GM23338 (cell line): Measurements from ENCODE around the gene EVC2. TPM values are rescaled to one million over a fixed set of nuclear protein-coding genes. Genes with fewer than 3 reads are reported as not detected.

Source experiments
- ATAC-seq: fragments of 200-7000 bp; cut with Tn5 transposase; 3 replicates; pipeline ENCODE4 v1.9.1; 2020
- DNase-seq: peaks from one replicate; pipeline ENCODE4 v3.0.0-alpha.2; 2015; ENCODE audit warnings: low spot score
- H2AFZ ChIP-seq: fragments of 200-600 bp; sonication (generic); 2 replicates; pipeline ENCODE4 v1.8.0; 2016; ENCODE audit warnings: antibody characterized with exemption, mild to moderate bottlenecking, moderate library complexity
- H3F3A ChIP-seq: fragments of 200-600 bp; sonication (generic); replicated peaks from 2 replicates; pipeline ENCODE4 v1.8.0; 2017; ENCODE audit warnings: antibody characterized with exemption, mixed run types, low read depth
- H3K27ac ChIP-seq: fragments of 200-600 bp; sonication (generic); 2 replicates; pipeline ENCODE4 v1.6.1; 2016; ENCODE audit warnings: low read depth
- H3K27me3 ChIP-seq: fragments of 200-600 bp; sonication (generic); 2 replicates; pipeline ENCODE4 v1.8.0; 2016; ENCODE audit warnings: mild to moderate bottlenecking, mixed run types, moderate library complexity; ENCODE audit not compliant: insufficient read depth
- H3K36me3 ChIP-seq: fragments of 200-600 bp; sonication (generic); 2 replicates; pipeline ENCODE4 v1.8.0; 2016; ENCODE audit warnings: mild to moderate bottlenecking; ENCODE audit not compliant: insufficient read depth
- H3K4me1 ChIP-seq: fragments of 200-600 bp; sonication (generic); 2 replicates; pipeline ENCODE4 v1.8.0; 2016; ENCODE audit warnings: mild to moderate bottlenecking, moderate library complexity; ENCODE audit not compliant: insufficient read depth
- H3K4me2 ChIP-seq: fragments of 200-600 bp; sonication (generic); 2 replicates; pipeline ENCODE4 v1.7.1; 2017; ENCODE audit warnings: mixed run types
- H3K4me3 ChIP-seq: fragments of 200-600 bp; sonication (generic); 2 replicates; pipeline ENCODE4 v1.6.1; 2016; ENCODE audit warnings: mixed run types
- H3K79me2 ChIP-seq: fragments of 200-600 bp; sonication (generic); replicated peaks from 2 replicates; pipeline ENCODE4 v1.8.0; 2017; ENCODE audit warnings: mild to moderate bottlenecking; ENCODE audit not compliant: insufficient read depth
- H3K9me2 ChIP-seq: fragments of 200-600 bp; sonication (generic); 2 replicates; pipeline ENCODE4 v1.8.0; 2017; ENCODE audit not compliant: insufficient read depth
- H4K20me1 ChIP-seq: fragments of 200-600 bp; sonication (generic); replicated peaks from 2 replicates; pipeline ENCODE4 v1.8.0; 2017; ENCODE audit warnings: mild to moderate bottlenecking; ENCODE audit not compliant: insufficient read depth
- H3K27ac Mint-ChIP-seq: 2 replicates; pipeline ENCODE4 v1.8.0; 2020; ENCODE audit warnings: inconsistent platforms, mild to moderate bottlenecking, moderate library complexity, mixed read lengths
- H3K27me3 Mint-ChIP-seq: 3 replicates; pipeline ENCODE4 v1.8.0; 2022; ENCODE audit warnings: low read depth, mild to moderate bottlenecking, moderate library complexity, mixed read lengths, inconsistent platforms; ENCODE audit not compliant: insufficient read depth, poor library complexity
- H3K36me3 Mint-ChIP-seq: 3 replicates; pipeline ENCODE4 v1.8.0; 2021; ENCODE audit warnings: low read depth, mild to moderate bottlenecking, inconsistent platforms, moderate library complexity, mixed read lengths
- H3K4me1 Mint-ChIP-seq: 3 replicates; pipeline ENCODE4 v1.8.0; 2020; ENCODE audit warnings: mild to moderate bottlenecking, inconsistent platforms, mixed read lengths
- H3K4me3 Mint-ChIP-seq: 3 replicates; pipeline ENCODE4 v1.8.0; 2021; ENCODE audit warnings: moderate library complexity, mild to moderate bottlenecking, inconsistent platforms, mixed read lengths
- H3K9me3 Mint-ChIP-seq: 3 replicates; pipeline ENCODE4 v1.8.0; 2020; ENCODE audit warnings: moderate library complexity, mild to moderate bottlenecking, inconsistent platforms, mixed read lengths
- STAT1 ChIP-seq: IDR thresholded peaks from one replicate; pipeline ENCODE4 v1.6.1; 2016; ENCODE audit warnings: antibody characterized with exemption; ENCODE audit not compliant: unreplicated experiment
- ZNF114 ChIP-seq: fragments of 250-450 bp; sonication (Bioruptor Pico); IDR thresholded peaks from 2 replicates; pipeline ENCODE4 v1.5.0; 2020; ENCODE audit warnings: mild to moderate bottlenecking, moderate library complexity
- ZNF462 ChIP-seq: fragments of 250-450 bp; sonication (Bioruptor Pico); IDR thresholded peaks from 2 replicates; pipeline ENCODE4 v1.5.0; 2020; ENCODE audit warnings: mild to moderate bottlenecking, moderate library complexity
- polyA plus RNA-seq: library from polyadenylated mRNA; unstranded; fragments of >200 nt; fragmentation: Nextera tagmentation; extraction: Ambion mirVana; gene quantifications from 2 replicates; pipeline ENCODE4 v1.2.1, GENCODE V29; 2016
- total RNA-seq: library from RNA; depleted of rRNA; stranded (reverse); fragments of >200 nt; shearing (Covaris generic); gene quantifications from 2 replicates; pipeline ENCODE4 v1.2.3, GENCODE V29; 2014
- TF ChIP-seq, protein P1 (sequence below): IDR thresholded peaks from one replicate; pipeline ENCODE4 v1.6.1; 2018; ENCODE audit warnings: antibody characterized with exemption; ENCODE audit not compliant: unreplicated experiment
- TF ChIP-seq, protein P2 (sequence below), 2 experiments: fragments of 200-600 bp in 1 of 2; sonication (generic) in 1 of 2; conservative IDR thresholded peaks; 2 replicates each; pipeline versions ENCODE4 v1.5.1 to v1.6.1; 2016 to 2017; ENCODE audit warnings: antibody characterized with exemption in 2 of 2, low read depth in 2 of 2, mild to moderate bottlenecking in 2 of 2, moderate library complexity in 1 of 2

Gene EVC2
- total and polyA plus RNA-seq, 2 experiments from 2014 or later: 3.4 to 11.5 TPM

GRCh38 chr4:5735463-5735862 is 27.1 kb upstream of the EVC2 start (continued):
- no peak for TF ChIP-seq ZNF462 (CRISPR knock-in tag)
- no peak for TF ChIP-seq ZNF114 (CRISPR knock-in tag)

DNA sequence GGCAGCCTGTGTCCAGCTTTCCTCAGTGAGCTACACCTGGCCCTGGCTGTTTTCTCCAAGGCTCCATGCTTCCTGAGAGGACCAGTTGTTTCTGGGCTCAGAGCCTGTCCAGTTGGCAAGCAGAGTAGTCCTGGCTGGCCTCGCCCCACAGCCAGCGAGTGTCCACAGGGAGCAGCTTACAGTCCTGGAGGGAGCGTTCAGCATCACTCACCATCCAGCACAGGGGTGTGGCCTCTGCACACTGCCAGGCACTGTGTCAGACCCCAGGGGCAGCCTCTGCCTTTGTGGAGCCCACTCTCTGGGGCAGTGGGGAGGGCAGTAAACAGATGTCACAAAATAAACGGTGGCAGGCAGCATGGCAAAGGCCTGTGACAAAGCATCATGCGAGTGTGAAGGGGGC is 26.5 kb upstream of the EVC2 start:
- no peak overlapping the region for H3K4me3 Mint-ChIP-seq
- Histone ChIP-seq H4K20me1 (no peaks in the 10 kb centered on the region), H3K4me3 (no peak overlapping the region), H2AFZ (no peak overlapping the region), H3K36me3 (no peaks in the 10 kb centered on the region), H3K4me1 (no peaks in the 10 kb centered on the region), H3K9me2 (no peaks in the 10 kb centered on the region), H3K79me2 (no peaks in the 10 kb centered on the region), H3F3A (no peaks in the 10 kb centered on the region), H3K27ac (no peak overlapping the region), H3K27me3 (no peaks in the 10 kb centered on the region), H3K4me2 (no peak overlapping the region)
- H3K27ac Mint-ChIP-seq: no peak overlapping the region
- H3K27me3 Mint-ChIP-seq: peaks cover 4% of the 10 kb centered on the region
- no peak for DNase-seq
- peaks cover 21% of the 10 kb centered on the region for H3K36me3 Mint-ChIP-seq
- H3K4me1 Mint-ChIP-seq: peaks cover 5% of the 10 kb centered on the region; the same call in 2 of the 3 replicates
- ATAC-seq: no peak
- H3K9me3 Mint-ChIP-seq: no peaks in the 10 kb centered on the region
- TF ChIP-seq, protein P1, sequence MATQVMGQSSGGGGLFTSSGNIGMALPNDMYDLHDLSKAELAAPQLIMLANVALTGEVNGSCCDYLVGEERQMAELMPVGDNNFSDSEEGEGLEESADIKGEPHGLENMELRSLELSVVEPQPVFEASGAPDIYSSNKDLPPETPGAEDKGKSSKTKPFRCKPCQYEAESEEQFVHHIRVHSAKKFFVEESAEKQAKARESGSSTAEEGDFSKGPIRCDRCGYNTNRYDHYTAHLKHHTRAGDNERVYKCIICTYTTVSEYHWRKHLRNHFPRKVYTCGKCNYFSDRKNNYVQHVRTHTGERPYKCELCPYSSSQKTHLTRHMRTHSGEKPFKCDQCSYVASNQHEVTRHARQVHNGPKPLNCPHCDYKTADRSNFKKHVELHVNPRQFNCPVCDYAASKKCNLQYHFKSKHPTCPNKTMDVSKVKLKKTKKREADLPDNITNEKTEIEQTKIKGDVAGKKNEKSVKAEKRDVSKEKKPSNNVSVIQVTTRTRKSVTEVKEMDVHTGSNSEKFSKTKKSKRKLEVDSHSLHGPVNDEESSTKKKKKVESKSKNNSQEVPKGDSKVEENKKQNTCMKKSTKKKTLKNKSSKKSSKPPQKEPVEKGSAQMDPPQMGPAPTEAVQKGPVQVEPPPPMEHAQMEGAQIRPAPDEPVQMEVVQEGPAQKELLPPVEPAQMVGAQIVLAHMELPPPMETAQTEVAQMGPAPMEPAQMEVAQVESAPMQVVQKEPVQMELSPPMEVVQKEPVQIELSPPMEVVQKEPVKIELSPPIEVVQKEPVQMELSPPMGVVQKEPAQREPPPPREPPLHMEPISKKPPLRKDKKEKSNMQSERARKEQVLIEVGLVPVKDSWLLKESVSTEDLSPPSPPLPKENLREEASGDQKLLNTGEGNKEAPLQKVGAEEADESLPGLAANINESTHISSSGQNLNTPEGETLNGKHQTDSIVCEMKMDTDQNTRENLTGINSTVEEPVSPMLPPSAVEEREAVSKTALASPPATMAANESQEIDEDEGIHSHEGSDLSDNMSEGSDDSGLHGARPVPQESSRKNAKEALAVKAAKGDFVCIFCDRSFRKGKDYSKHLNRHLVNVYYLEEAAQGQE: no peak
- TF ChIP-seq, protein P2, sequence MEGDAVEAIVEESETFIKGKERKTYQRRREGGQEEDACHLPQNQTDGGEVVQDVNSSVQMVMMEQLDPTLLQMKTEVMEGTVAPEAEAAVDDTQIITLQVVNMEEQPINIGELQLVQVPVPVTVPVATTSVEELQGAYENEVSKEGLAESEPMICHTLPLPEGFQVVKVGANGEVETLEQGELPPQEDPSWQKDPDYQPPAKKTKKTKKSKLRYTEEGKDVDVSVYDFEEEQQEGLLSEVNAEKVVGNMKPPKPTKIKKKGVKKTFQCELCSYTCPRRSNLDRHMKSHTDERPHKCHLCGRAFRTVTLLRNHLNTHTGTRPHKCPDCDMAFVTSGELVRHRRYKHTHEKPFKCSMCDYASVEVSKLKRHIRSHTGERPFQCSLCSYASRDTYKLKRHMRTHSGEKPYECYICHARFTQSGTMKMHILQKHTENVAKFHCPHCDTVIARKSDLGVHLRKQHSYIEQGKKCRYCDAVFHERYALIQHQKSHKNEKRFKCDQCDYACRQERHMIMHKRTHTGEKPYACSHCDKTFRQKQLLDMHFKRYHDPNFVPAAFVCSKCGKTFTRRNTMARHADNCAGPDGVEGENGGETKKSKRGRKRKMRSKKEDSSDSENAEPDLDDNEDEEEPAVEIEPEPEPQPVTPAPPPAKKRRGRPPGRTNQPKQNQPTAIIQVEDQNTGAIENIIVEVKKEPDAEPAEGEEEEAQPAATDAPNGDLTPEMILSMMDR (conservative IDR thresholded peaks at IDR 0.05; ENCODE audit: low read depth in 2 of 2): no peak
- TF ChIP-seq STAT1: no peak
